Parathyroid adenoma (tissue), 2 donors: ENCODE results near the gene ZCCHC17.

ENCODE experiments used
- H2AFZ ChIP-seq: fragments of 300-600 bp; sonication (generic); one replicate; pipeline ENCODE4 v1.7.0; 2017; ENCODE audit warnings: antibody characterized with exemption, mild to moderate bottlenecking
- H3K27ac ChIP-seq: fragments of 300-600 bp; sonication (generic); one replicate; pipeline ENCODE4 v1.7.0; 2017
- H3K27me3 ChIP-seq: fragments of 300-600 bp; sonication (generic); one replicate; pipeline ENCODE4 v1.7.0; 2017; ENCODE audit warnings: low read length; ENCODE audit not compliant: control insufficient read depth, insufficient read depth
- H3K36me3 ChIP-seq: fragments of 300-600 bp; sonication (generic); one replicate; pipeline ENCODE4 v1.7.0; 2017; ENCODE audit warnings: low read length; ENCODE audit not compliant: control insufficient read depth, insufficient read depth
- H3K4me1 ChIP-seq: fragments of 300-600 bp; sonication (generic); one replicate; pipeline ENCODE4 v1.7.0; 2017; ENCODE audit warnings: control low read depth
- H3K4me2 ChIP-seq: fragments of 300-600 bp; sonication (generic); one replicate; pipeline ENCODE4 v1.7.0; 2017; ENCODE audit warnings: low read length
- H3K4me3 ChIP-seq: fragments of 300-600 bp; sonication (generic); one replicate; pipeline ENCODE4 v1.7.0; 2017; ENCODE audit warnings: low read depth, low read length
- H3K79me2 ChIP-seq: fragments of 300-600 bp; sonication (generic); one replicate; pipeline ENCODE4 v1.7.0; 2017; ENCODE audit warnings: control low read depth
- H3K9ac ChIP-seq: fragments of 300-600 bp; sonication (generic); one replicate; pipeline ENCODE4 v1.7.0; 2017; ENCODE audit warnings: mild to moderate bottlenecking
- H3K9me3 ChIP-seq: fragments of 300-600 bp; sonication (generic); one replicate; pipeline ENCODE4 v1.7.0; 2017; ENCODE audit warnings: low read length; ENCODE audit not compliant: control insufficient read depth
- TF ChIP-seq, protein P1 (sequence below): fragments of 300-600 bp; sonication (generic); IDR thresholded peaks from one replicate; pipeline ENCODE4 v1.7.0; 2017; ENCODE audit warnings: antibody characterized with exemption, mild to moderate bottlenecking
- donor health status: primary hyperparathyroidism.

ZCCHC17 gene

DNA sequence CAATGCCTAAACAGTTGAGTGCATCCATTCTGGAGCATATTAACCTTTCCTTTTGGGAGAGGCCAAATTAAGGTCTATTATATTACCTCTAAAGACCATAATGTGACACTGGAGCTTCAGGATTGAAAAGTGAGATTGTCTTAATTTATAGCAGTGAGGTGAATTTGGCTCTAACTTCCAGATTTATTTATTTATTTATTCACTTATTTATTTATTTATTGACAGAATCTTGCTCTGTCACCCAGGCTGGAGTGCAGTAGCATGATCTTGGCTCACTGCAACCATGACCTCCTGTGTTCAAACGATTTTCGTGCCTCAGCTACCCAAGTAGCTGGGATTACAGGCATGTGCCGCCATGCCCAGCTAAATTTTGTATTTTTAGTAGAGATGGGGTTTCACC lies 19.1 kb downstream of the ZCCHC17 start:
- Histone ChIP-seq H3K9ac (no peak overlapping the region), H3K4me1 (no peaks in the 10 kb centered on the region), H3K36me3 (no peaks in the 10 kb centered on the region)

DNA sequence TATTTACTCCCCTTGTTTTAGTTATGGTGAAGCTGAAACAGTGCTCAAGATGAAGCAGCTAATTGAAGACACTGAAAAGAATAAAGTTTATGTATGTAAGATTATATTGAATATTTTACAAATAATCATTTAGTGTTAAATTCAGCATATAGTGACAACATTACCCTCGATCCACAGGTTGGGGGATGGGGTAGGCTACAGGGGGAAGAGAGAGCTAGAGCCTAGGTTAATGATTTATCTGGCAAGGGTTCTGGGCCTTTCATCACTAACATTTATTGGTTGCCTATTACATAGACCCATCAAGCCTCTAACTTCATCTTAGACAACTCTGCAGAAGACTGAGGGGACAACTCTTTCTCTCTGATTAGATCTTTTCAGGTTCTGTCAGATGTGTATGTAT lies 21.3 kb downstream of the ZCCHC17 start:
- H3K4me2 ChIP-seq = no peak overlapping the region
- H3K36me3 ChIP-seq = no peaks in the 10 kb centered on the region
- no peaks in the 10 kb centered on the region for H3K79me2 ChIP-seq
- TF ChIP-seq, protein P1, sequence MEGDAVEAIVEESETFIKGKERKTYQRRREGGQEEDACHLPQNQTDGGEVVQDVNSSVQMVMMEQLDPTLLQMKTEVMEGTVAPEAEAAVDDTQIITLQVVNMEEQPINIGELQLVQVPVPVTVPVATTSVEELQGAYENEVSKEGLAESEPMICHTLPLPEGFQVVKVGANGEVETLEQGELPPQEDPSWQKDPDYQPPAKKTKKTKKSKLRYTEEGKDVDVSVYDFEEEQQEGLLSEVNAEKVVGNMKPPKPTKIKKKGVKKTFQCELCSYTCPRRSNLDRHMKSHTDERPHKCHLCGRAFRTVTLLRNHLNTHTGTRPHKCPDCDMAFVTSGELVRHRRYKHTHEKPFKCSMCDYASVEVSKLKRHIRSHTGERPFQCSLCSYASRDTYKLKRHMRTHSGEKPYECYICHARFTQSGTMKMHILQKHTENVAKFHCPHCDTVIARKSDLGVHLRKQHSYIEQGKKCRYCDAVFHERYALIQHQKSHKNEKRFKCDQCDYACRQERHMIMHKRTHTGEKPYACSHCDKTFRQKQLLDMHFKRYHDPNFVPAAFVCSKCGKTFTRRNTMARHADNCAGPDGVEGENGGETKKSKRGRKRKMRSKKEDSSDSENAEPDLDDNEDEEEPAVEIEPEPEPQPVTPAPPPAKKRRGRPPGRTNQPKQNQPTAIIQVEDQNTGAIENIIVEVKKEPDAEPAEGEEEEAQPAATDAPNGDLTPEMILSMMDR = no peak
- no peak overlapping the region for H3K9ac ChIP-seq
- H2AFZ ChIP-seq = no peak overlapping the region
- no peaks in the 10 kb centered on the region for H3K9me3 ChIP-seq
- H3K4me3 ChIP-seq = no peak overlapping the region
- H3K4me1 ChIP-seq = no peaks in the 10 kb centered on the region
- no peaks in the 10 kb centered on the region for H3K27me3 ChIP-seq
- H3K27ac ChIP-seq = no peak overlapping the region

More for the DNA sequence above, 19.1 kb downstream of the ZCCHC17 start:
- H3K27me3 ChIP-seq = no peaks in the 10 kb centered on the region
- no peaks in the 10 kb centered on the region for H3K79me2 ChIP-seq
- no peak overlapping the region for H2AFZ ChIP-seq
- no peak overlapping the region for H3K4me2 ChIP-seq
- TF ChIP-seq, protein P1 = no peak
- no peaks in the 10 kb centered on the region for H3K9me3 ChIP-seq
- no peak overlapping the region for H3K27ac ChIP-seq
- H3K4me3 ChIP-seq = no peak overlapping the region

DNA sequence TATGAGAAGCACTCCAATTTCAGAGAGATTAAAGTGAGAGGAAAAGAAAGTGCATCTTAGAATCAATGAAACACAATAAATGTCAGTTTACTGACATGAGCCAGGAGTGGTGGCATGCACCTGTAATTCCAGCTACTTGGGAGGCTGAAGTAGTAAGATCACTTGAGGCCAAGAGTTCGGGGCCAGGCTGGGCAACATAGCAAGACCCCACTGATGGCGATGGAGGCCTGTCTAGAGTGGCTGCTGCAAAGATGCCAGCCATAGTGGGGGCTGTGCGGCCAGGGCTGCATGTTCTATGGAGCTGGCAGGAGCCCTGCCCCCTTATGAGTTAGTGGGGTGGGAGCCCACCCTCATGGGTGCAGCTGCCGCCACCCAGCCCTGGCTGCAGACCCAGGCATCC lies 27.3 kb downstream of the ZCCHC17 start:
- no peak overlapping the region for H3K9ac ChIP-seq
- H3K4me1 ChIP-seq = no peaks in the 10 kb centered on the region
- no peak overlapping the region for H2AFZ ChIP-seq
- no peak overlapping the region for H3K4me2 ChIP-seq
- no peaks in the 10 kb centered on the region for H3K79me2 ChIP-seq
- H3K9me3 ChIP-seq = no peaks in the 10 kb centered on the region
- no peaks in the 10 kb centered on the region for H3K36me3 ChIP-seq
- no peaks in the 10 kb centered on the region for H3K27me3 ChIP-seq
- no peak overlapping the region for H3K4me3 ChIP-seq
- TF ChIP-seq, protein P1 = no peak
- no peak overlapping the region for H3K27ac ChIP-seq

DNA sequence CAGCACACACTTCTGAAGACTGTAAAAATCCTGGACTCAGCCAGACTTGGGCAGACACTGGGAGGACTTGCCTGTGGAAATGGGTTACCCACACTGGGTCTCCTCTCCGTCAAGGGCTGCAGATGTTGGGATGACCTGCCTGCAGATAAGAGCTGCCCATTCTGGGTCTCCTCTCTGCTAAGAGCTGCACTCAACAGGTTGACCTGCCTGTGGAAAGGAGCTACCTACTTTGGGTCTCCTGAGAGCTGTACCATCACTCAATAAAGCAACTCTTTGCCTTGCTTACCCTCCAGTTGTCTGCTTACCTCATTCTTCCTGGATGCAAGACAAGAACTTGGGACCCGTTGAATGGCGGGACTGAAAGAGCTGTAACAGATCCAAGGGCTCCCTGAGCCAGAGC lies 28.2 kb downstream of the ZCCHC17 start:
- Histone ChIP-seq H3K4me2 (no peak overlapping the region), H3K27ac (no peak overlapping the region), H3K4me3 (no peak overlapping the region), H3K4me1 (no peaks in the 10 kb centered on the region), H3K9ac (no peak overlapping the region), H2AFZ (no peak overlapping the region), H3K36me3 (no peaks in the 10 kb centered on the region), H3K79me2 (no peaks in the 10 kb centered on the region), H3K9me3 (no peaks in the 10 kb centered on the region), H3K27me3 (no peaks in the 10 kb centered on the region)
- TF ChIP-seq, protein P1 = no peak

DNA sequence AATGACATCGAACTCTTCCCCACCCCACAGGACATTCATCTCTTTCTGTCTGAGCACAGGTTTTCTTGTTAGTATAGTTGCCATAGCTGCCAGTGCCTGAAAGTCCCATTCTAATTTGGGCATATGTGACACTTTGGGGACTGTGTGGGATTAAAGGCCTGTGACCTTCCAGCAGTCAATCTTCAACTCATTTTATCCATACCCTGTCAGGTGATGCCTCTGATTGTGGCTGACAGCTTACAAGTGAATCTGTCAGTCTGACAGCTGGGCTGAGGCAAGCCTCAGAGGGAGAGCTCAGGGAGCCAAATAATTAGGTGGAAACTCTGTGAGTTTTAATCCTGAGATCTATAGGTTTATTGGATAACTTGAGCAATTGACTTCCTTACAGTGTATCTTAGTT lies 29.6 kb downstream of the ZCCHC17 start:
- H3K4me1 ChIP-seq = no peaks in the 10 kb centered on the region

More for the DNA sequence above, 29.6 kb downstream of the ZCCHC17 start:
- Histone ChIP-seq H3K36me3 (no peaks in the 10 kb centered on the region), H3K27ac (no peak overlapping the region), H3K4me2 (no peak overlapping the region), H3K9me3 (no peaks in the 10 kb centered on the region), H3K9ac (no peak overlapping the region), H3K4me3 (no peak overlapping the region), H3K27me3 (no peaks in the 10 kb centered on the region), H3K79me2 (no peaks in the 10 kb centered on the region), H2AFZ (no peak overlapping the region)
- TF ChIP-seq, protein P1 = no peak
